Stimulated activated memory B cell treated with anti-CD40 and anti-IgM and Interleukin-4, amounts not matched to agents 10 μg/mL and 1 μg/mL and 100 μg/mL, for 72 hours (primary cell): ENCODE measurements around the gene ADH6.

Source experiments
- ATAC-seq: fragments of 150-1000 bp; cut with Tn5 transposase; 2 replicates; pipeline ENCODE4 v1.10.0; 2021
- H3K27ac Mint-ChIP-seq: one replicate; pipeline ENCODE4 v1.8.0; 2022; ENCODE audit warnings: mild to moderate bottlenecking, mixed read lengths
- H3K27me3 Mint-ChIP-seq: one replicate; pipeline ENCODE4 v1.8.0; 2022; ENCODE audit warnings: mixed read lengths
- H3K36me3 Mint-ChIP-seq: one replicate; pipeline ENCODE4 v1.8.0; 2022; ENCODE audit warnings: mixed read lengths
- H3K4me1 Mint-ChIP-seq: one replicate; pipeline ENCODE4 v1.8.0; 2022; ENCODE audit warnings: mixed read lengths
- H3K4me3 Mint-ChIP-seq: one replicate; pipeline ENCODE4 v1.8.0; 2022; ENCODE audit warnings: mild to moderate bottlenecking, moderate library complexity, mixed read lengths
- H3K9me3 Mint-ChIP-seq: one replicate; pipeline ENCODE4 v1.8.0; 2022; ENCODE audit warnings: mixed read lengths

ADH6 gene

DNA sequence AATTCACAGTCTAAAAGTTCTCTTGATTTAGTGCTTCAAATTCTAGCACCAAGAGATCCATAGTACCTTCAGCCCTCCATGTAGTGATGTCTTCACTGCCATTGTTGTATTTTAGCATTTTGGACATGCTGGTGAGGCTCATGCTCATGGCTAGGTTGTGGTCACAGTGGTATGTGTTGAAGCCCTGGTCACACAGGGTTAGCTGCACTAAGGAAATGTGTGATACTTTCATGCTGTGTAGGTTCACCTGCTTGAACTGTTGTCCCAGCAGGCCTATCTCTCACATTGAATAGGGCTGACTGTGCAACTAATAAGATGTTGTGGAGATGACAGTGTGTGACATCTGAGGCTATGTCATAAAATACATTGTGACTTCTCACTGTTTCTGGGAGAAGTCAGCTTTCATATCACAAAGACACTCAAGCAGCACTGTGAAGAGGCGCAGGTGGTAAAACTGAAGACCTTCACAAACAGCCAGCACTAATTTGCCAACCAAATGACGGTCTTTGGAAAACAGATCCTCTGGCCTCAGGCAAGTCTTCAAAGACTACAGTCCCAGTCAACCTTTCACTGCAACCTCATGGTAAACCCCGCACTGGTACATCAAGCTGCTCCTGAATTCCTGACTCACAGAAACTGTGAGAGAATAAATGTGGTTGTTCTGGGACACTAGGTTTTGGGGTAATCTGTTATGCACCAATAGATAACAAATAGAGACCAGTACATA, 57.5 kb downstream of the ADH6 start:
- peak; percentile 8 for ATAC-seq
- Mint-ChIP-seq H3K27me3 (no peaks in the 10 kb centered on the region), H3K27ac (no peak overlapping the region), H3K36me3 (no peaks in the 10 kb centered on the region), H3K4me3 (no peak overlapping the region), H3K9me3 (no peaks in the 10 kb centered on the region), H3K4me1 (no peaks in the 10 kb centered on the region)

DNA sequence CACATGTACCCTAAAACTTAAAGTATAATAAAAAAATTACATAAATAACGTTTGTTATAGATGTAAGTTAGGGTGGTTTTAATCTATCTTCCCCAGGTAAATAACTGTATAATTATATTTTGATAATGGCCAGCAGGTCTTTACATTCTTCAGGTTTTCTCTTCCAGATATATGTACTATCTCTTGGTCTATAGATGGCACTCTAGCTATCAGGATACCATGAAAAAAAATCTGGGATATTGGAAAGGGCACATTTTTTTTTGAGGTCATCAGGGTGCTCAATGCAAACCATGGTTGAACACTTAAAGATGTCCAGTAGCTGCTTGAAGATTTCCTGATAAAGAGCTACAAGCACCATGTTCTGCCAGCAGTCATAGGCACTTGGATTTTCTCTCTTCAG, 59.3 kb downstream of the ADH6 start:
- Mint-ChIP-seq H3K9me3 (no peaks in the 10 kb centered on the region), H3K4me3 (no peak overlapping the region), H3K27me3 (no peaks in the 10 kb centered on the region), H3K27ac (no peak overlapping the region), H3K4me1 (no peaks in the 10 kb centered on the region), H3K36me3 (no peaks in the 10 kb centered on the region)
- no peak for ATAC-seq

DNA sequence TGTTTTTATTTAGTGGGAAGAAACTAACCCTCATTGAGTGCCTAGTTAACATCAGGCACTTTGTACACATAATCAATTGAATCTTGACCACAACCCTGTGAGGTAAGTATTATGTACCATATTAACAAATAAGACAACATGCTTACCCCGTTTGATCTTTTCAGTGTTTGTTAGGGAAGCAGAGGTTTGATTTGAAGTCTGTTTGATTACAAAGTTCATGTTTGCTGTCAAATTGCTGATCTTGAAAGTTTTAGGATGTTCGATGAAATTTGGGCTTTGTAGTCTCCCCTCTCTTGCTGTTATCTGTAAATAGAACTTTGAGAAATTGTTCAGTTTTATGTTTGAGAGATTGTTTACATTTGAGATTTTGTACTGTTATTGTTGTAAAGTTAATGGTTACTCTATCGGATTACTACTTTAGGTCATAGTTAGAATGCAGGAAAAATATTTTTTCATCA, 61.5 kb downstream of the ADH6 start:
- Mint-ChIP-seq H3K27ac (no peak overlapping the region), H3K36me3 (no peaks in the 10 kb centered on the region), H3K4me3 (no peak overlapping the region), H3K27me3 (no peaks in the 10 kb centered on the region), H3K9me3 (no peaks in the 10 kb centered on the region), H3K4me1 (no peaks in the 10 kb centered on the region)
- no peak for ATAC-seq

DNA sequence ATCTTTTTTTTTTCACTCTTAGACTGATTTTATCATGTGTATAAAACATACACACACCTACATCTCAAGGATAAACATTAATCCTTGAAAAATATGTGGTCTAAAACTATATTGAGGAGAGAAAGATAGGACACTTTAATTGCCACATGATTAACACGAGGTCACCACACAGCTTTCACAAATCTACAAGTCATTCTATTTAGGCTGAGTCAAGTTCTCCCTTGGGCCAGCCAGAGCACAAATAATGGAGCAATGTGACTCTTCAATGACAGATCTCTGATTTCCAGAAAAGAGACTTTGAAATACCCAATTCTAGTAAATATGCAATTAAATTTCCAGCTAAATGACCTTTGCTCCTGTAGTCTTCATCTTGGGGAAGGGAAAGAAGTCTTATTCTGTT, 62.1 kb downstream of the ADH6 start:
- no peak for ATAC-seq
- Mint-ChIP-seq H3K4me3 (no peak overlapping the region), H3K36me3 (no peaks in the 10 kb centered on the region), H3K27ac (no peak overlapping the region), H3K9me3 (no peaks in the 10 kb centered on the region), H3K4me1 (no peaks in the 10 kb centered on the region), H3K27me3 (no peaks in the 10 kb centered on the region)

DNA sequence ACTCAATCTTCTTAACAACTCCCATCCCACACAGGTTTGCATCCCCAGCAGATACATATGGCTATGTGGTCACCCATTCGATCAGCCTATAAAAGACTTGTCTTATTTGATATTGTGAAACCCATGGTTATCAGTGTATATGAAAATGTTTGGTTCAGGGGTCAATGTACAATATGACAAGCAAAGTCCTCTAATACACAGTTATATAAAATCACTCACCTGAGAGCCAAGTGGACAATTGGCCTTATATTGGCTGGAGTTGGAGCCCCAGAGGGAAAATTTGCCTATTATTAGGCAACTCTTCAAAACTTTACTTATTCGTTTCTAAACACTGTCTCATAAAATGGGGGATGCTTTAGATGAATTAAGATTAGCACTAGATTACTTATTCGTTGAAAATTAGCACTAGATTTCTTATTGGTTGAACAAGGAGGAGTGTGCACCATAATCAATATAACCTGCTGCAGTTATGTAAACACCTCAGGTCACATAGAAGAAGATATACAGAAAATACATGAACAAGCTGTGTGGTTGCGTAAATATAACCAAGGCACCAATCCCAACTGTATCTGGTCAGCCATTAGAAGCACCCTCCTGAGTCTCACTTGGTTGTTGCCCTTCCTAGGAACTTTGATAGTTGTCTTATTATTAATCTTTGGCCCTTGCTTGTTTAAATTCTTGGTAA, 64.2 kb downstream of the ADH6 start:
- H3K9me3 Mint-ChIP-seq, result peaks cover 6% of the 10 kb centered on the region
- peaks cover 6% of the 10 kb centered on the region for H3K36me3 Mint-ChIP-seq
- H3K27ac Mint-ChIP-seq, result no peak overlapping the region
- ATAC-seq, result no peak
- no peak overlapping the region for H3K4me3 Mint-ChIP-seq
- H3K4me1 Mint-ChIP-seq, result no peaks in the 10 kb centered on the region
- peaks cover 9% of the 10 kb centered on the region for H3K27me3 Mint-ChIP-seq
